ENCODE data around the gene ZCCHC14.

- TF ChIP-seq EZH2 (IDR thresholded peaks at IDR 0.05; ENCODE audit: borderline replicate concordance, control insufficient read depth, low read depth, low read length) (no peak), CTCF (IDR thresholded peaks at IDR 0.05 in 2 of 3, conservative IDR thresholded peaks at IDR 0.05 in 1 of 3; ENCODE audit: control insufficient read depth in 2 of 3, extremely low read depth in 1 of 3, insufficient read depth in 1 of 3, low read depth in 3 of 3, low read length in 3 of 3) (no peak), CBFB (IDR thresholded peaks at IDR 0.05; ENCODE audit: low read depth) (no peak), CEBPB (IDR thresholded peaks at IDR 0.05; ENCODE audit: borderline replicate concordance in 1 of 2, low read depth in 2 of 2, low read length in 2 of 2) (no peak), STAT1 (conservative IDR thresholded peaks at IDR 0.05) (no peak)
Observed at GRCh38 chr16:87393680-87394055, 99.2 kb downstream of the ZCCHC14 start.
